HG03575 (cell line): Measurements from ENCODE around the gene MEIS1.
"Not testable (repeated sequence)": the region's sequence is repeated elsewhere in the genome, so short reads cannot be mapped to it uniquely, and the experiment has no call there.

Source experiments
- ATAC-seq: cut with Tn5 transposase; IDR thresholded peaks from one replicate; pipeline ENCODE4 v1.9.1; 2021; ENCODE audit not compliant: unreplicated experiment, insufficient number of reproducible peaks, low FRiP score; ENCODE audit errors: extremely low read depth

Gene MEIS1

GRCh38 chr2:66461001-66461663 lies 26.2 kb downstream of the MEIS1 start:
- no peak for ATAC-seq

- ATAC-seq, result no peak
Measured at GRCh38 chr2:66461664-66462500, 27.0 kb downstream of the MEIS1 start.

DNA sequence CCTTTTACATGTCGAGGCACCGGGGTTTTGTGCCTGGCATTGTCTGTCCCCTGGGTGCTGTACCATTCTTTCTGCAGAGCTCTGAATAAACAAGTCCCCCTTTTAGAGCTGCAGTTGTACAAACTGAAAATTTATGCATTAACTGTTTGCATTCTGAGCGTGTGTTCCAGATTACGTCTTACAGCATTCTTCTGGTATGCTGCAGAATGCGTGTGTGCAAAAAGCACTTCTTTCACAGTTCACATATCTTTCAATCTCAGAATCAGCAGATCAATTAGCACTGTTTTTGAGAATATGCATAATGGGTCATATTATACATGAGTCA lies 27.5 kb downstream of the MEIS1 start:
- no peak for ATAC-seq

DNA sequence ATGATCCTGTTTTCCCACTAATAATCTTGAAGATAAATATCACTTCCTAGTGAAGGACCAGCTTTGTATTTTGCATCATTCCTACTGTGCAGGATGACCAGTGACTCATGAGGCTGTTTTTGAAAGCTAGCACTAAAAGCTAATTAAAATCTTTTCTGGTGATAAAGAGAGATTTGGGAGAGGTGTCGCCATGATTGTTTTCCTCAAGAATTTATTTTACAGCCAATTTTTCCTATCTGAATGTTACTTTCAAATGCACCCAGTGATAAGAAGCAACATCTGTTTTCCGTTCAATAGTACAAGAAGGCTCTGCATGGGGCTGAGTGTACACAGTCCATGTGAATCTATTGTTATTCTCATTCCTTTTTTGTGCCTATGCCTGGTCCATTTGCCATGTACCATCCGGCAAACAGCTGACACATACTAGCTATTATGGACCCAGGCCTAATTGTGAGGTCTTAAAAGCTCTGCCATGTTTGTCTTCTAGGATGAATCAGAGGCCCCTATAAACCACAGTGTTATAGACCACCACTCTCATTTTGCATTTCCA lies 28.4 kb downstream of the MEIS1 start:
- no peak for ATAC-seq

DNA sequence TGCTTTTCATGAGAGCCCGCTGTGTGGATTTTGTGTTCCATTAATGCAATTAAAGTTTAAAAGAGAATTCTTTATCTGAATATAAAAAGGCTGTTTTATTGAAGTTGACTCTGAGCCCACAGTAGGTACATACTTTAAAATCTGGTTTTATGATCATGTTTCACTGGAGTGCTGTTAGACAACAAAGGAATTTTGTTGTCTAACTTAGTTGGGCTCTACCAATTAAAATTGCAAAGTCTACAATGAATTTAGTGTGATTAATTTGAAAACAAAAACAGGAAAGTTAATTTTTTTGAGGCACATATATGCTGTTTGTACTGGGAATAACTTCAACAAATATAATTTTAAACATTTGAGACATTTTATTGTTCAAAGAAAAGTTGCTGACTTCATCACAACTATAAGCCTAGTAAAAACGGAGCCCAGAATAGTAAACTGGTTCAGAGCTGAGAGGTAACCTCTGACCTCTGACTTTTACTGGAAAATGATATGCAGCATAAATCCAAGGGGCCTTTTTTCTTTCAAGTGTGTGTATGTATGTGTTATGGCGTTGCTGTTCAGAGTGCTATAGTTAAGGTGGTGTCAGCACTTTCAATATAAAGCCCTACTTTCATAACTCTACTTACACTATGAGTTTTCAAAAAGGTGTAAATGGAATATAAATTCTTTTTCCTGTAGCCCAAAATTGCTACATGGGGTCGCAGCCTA lies 30.2 kb downstream of the MEIS1 start:
- no peak for ATAC-seq

GRCh38 chr2:66466433-66466832 lies 31.5 kb downstream of the MEIS1 start:
- ATAC-seq, result no peak

DNA sequence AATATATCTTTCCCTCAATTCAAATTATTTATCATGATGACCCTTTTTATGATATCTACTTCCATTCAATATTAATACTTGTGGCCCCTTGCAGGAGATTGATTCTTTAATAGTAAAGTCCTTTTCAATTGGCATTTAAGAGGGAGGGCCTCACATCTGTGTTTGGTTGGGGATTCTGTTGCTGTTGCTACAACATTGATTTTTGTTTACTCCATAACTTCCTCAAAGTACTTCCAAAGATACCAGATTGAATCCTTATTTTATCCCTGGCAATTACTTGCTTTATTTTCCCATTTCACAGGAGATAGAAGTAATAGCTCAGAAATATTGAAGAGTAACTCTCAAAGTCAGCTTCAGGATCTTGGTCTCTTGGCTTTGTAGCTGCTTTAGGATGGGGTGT lies 32.8 kb downstream of the MEIS1 start:
- no peak for ATAC-seq

GRCh38 chr2:66469214-66469902 lies 34.4 kb downstream of the MEIS1 start:
- ATAC-seq, result no peak

- no peak for ATAC-seq
Measured at GRCh38 chr2:66470199-66470598, 35.3 kb downstream of the MEIS1 start.

GRCh38 chr2:66472225-66472843 lies 37.4 kb downstream of the MEIS1 start:
- ATAC-seq, result no peak

DNA sequence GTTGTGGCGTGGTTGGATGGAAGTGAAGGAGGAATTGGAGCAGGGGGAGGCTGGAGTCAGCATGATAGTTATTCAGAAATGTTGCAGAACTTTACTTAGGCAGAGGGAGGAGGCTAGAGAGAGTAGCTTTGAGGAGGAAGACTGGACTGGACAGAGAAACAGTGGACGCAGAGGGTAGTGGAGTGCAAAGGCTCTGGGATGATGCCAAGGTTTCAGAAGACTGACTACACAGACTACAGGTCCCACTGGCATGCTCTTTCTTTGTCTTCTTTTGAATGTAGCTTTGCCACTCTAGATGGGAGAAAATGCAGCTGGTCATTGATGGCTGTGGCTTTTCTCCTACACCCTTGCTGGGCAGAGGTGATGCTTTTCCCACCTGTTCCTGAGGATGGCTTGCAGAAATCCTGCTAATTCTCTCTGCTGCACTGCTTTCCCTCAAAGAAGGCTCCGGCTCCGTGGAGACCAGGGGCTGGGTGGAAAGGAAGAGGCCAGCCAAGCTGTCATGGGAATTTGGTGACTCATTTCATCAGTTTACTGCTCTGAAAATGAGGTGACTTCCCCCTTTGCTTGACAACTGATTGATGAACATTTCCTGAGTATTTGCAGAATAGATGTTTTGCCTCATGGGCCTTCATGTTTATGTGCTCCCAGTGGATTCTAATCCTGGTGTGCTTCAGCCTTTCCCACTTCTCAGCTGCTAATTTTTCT lies 42.4 kb downstream of the MEIS1 start:
- ATAC-seq, result no peak

- ATAC-seq, result no peak
Measured at GRCh38 chr2:66478299-66478698, 43.4 kb downstream of the MEIS1 start.

DNA sequence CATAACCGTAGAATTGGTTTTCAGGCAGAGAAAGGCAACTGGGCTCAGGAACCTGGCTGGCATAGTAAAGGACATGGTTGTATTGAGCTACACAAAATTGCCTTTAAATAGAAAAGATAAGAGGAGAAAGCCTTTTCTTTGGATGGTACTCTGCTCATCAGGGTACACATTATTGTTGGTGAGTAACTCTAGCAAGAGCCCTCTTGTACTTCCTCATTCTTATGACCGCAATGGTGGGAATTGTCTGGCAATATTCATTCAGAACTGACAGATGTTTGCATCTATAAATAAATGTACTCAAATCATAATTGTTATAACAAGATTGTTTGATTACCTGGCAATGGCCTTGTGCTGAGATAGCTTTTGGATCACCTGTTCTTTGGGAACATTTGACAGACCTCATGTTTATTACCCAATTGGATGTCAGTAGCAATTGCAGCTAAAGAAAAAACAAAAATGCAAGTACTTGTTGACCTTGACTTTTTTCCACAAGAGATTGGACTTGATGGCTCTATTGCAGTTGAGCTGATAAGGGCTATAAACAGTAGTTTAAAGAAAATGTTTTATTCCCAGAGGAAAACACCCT lies 43.9 kb downstream of the MEIS1 start:
- ATAC-seq, result no peak

- ATAC-seq, result no peak
Measured at GRCh38 chr2:66481100-66481549, 46.2 kb downstream of the MEIS1 start.

GRCh38 chr2:66485252-66485651 lies 50.3 kb downstream of the MEIS1 start:
- not testable (repeated sequence) for ATAC-seq

DNA sequence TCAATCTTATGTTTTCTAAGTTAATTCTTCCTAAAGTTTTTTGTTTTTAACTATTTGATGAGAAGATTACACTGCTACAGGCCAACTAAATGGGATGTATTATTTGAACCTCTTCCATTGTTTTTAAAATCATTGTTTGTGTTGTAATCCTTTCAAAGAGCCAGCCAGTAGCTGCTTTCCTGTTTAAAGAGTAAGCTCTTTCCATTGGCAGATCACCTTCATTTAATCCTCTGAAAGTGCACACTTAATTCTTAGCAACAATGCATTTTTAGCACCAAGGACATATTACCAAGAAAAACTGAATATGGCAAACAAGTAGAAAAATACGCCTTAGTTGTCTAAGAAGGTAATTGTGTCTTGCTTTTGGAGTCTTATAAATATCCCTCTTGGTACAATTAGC lies 54.0 kb downstream of the MEIS1 start:
- ATAC-seq, result no peak

- ATAC-seq, result no peak
Measured at GRCh38 chr2:66489436-66489835, 54.5 kb downstream of the MEIS1 start.

GRCh38 chr2:66490588-66491001 lies 55.7 kb downstream of the MEIS1 start:
- no peak for ATAC-seq
